ENCODE measurements around the gene TSPY4.
"Not testable (repeated sequence)": the region's sequence is repeated elsewhere in the genome, so short reads cannot be mapped to it uniquely, and the experiment has no call there.

Gene TSPY4, protein sequence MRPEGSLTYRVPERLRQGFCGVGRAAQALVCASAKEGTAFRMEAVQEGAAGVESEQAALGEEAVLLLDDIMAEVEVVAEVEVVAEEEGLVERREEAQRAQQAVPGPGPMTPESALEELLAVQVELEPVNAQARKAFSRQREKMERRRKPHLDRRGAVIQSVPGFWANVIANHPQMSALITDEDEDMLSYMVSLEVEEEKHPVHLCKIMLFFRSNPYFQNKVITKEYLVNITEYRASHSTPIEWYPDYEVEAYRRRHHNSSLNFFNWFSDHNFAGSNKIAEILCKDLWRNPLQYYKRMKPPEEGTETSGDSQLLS

DNA sequence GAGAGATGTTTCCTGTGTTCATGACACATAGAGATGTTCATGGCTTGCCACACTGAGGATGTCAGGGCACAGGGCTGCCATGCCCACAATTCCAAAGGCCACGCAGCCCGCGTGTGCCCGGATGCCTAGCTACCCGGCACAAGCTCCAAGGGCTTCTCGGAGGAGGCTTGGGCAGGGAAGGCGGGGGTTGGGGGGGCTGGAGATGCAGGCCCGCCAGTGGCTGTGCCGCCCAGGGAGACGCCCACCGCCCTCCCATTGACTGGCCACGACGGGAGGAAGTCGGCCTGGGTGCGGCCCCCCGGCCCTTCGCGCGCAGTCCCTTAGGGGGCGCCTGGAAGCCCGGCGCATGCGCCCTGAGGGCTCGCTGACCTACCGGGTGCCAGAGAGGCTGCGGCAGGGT lies at the start of gene TSPY4:
TSS of gene TSPY4 (plus strand) at position 301 of the 400 bp plus-strand sequence. CDS start at position 347, 46 bp downstream.
- DNase-seq (ENCODE audit: low read depth): not testable (repeated sequence)

DNA sequence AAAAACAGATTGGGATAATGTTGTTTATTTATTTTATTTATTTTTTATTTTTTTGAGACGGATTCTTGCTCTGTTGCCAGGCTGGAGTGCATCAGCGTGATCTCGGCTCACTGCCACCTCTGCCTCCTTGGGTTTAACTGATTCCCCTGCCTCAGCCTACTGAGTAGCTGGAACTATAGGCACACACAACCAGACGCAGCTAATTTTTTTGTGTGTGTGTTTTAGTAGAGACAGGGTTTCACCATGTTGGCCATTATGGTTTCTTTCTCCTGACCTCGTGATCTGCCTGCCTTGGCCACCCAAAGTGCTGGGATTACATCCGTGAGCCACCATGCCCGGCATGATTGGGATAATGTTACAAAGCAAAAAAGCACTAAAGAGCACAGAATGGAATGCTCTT lies 16.3 kb upstream of the TSPY4 start:
- DNase-seq (ENCODE audit: low read depth): no peak

GRCh38 chrY:9357497-9357896 lies 20.2 kb downstream of the TSPY4 start, which contains the start of gene TSPY8:
TSS of gene TSPY8 (plus strand) at chrY:9357797. CDS start at chrY:9357843, 46 bp downstream.
- not testable (repeated sequence) for DNase-seq (ENCODE audit: low read depth)

Measured in GM04504 (cell line).